GM12878 (cell line): ENCODE data around the gene DOCK2. TPM values are rescaled to one million over a fixed set of nuclear protein-coding genes. Genes with fewer than 3 reads are reported as not detected.

Source experiments
- ATAC-seq: fragments of 200-7000 bp; cut with Tn5 transposase; 3 replicates; pipeline ENCODE4 v1.9.1; 2020; ENCODE audit warnings: mild to moderate bottlenecking, moderate library complexity
- BruUV-seq: library from RNA; stranded (reverse); fragments of 400-500 nt; replicated peaks from 2 replicates; lab custom pipeline; 2021; lab: Mats Ljungman, UMichigan
- CTCF ChIA-PET: fragments of 300-600 bp; sonication (Branson Sonifier 250); formaldehyde crosslinking; extraction: SDS; loops from one replicate; lab custom pipeline; 2021; ENCODE audit warnings: inconsistent platforms; lab: Yijun Ruan, JAX
- POLR2A ChIA-PET: fragments of 350-600 bp; formaldehyde crosslinking; extraction: SDS; loops from one replicate; lab custom pipeline; 2021; ENCODE audit warnings: inconsistent platforms; lab: Charles Lee
- RAD21 ChIA-PET: fragments of 300-600 bp; sonication (Branson Sonifier 250); formaldehyde crosslinking; loops from one replicate; lab custom pipeline; 2023; ENCODE audit warnings: antibody characterized with exemption; ENCODE audit not compliant: unreplicated experiment; lab: Charles Lee
- SMC1A ChIA-PET: fragments of 300-600 bp; sonication (Branson Sonifier 250); formaldehyde crosslinking; loops from one replicate; lab custom pipeline; 2023; ENCODE audit not compliant: unreplicated experiment, uncharacterized antibody; lab: Charles Lee
- DNase-seq: peaks from one replicate; pipeline ENCODE4 v3.0.0-alpha.2; 2011; ENCODE audit warnings: low read depth, low spot score
- FAIRE-seq: peaks from 3 replicates; lab custom pipeline; 2011; peaks lifted over from hg19 to GRCh38; lab: Jason Lieb, UNC
- H2AFZ ChIP-seq: 2 replicates; pipeline ENCODE4 v1.6.0; 2011; ENCODE audit warnings: low read depth, low read length, control low read depth; ENCODE audit not compliant: control insufficient read depth
- H3K27ac ChIP-seq: 2 replicates; pipeline ENCODE4 v1.5.1; 2011; ENCODE audit warnings: control low read depth; ENCODE audit not compliant: control insufficient read depth, insufficient read depth
- H3K27me3 ChIP-seq, 2 experiments: replicated peaks in 1 of 2; 2 replicates each; pipeline versions ENCODE4 v1.6.0 to v1.6.1; 2011; ENCODE audit warnings: low read length in 1 of 2; ENCODE audit not compliant: control insufficient read depth in 2 of 2, insufficient read depth in 2 of 2
- H3K36me3 ChIP-seq, 2 experiments: 2 replicates each; pipeline ENCODE4 v1.5.1; 2011; ENCODE audit warnings: low read length in 1 of 2; ENCODE audit not compliant: control insufficient read depth in 2 of 2, insufficient read depth in 2 of 2
- H3K4me1 ChIP-seq: 2 replicates; pipeline ENCODE4 v1.6.1; 2011; ENCODE audit warnings: mild to moderate bottlenecking, low read length, moderate library complexity, mixed read lengths; ENCODE audit not compliant: control insufficient read depth, insufficient read depth
- H3K4me2 ChIP-seq: 2 replicates; pipeline ENCODE4 v1.6.0; 2011; ENCODE audit warnings: control low read depth; ENCODE audit not compliant: control insufficient read depth, insufficient read depth
- H3K4me3 ChIP-seq: fragments of 200-600 bp; sonication (generic); 2 replicates; pipeline ENCODE4 v1.5.1; 2016
- H3K79me2 ChIP-seq: 2 replicates; pipeline ENCODE4 v1.6.0; 2011; ENCODE audit warnings: low read length; ENCODE audit not compliant: control insufficient read depth, insufficient read depth
- H3K9ac ChIP-seq: 2 replicates; pipeline ENCODE4 v1.8.0; 2011; ENCODE audit warnings: low read length, control low read depth, mixed read lengths; ENCODE audit not compliant: control insufficient read depth, insufficient read depth
- H3K9me3 ChIP-seq: replicated peaks from 3 replicates; pipeline ENCODE4 v1.5.1; 2011; ENCODE audit warnings: mild to moderate bottlenecking, low read length; ENCODE audit not compliant: control insufficient read depth, insufficient read depth
- H4K20me1 ChIP-seq: 2 replicates; pipeline ENCODE4 v1.6.0; 2011; ENCODE audit not compliant: control insufficient read depth, insufficient read depth
- ATF2 ChIP-seq: IDR thresholded peaks from 2 replicates; pipeline ENCODE4 v1.6.1; 2012; ENCODE audit warnings: low read length, inconsistent platforms
- CHD1 ChIP-seq: IDR thresholded peaks from 2 replicates; pipeline ENCODE4 v1.6.1; 2012; ENCODE audit warnings: low read depth, low read length, improper control_type of control experiment
- CREB1 ChIP-seq: IDR thresholded peaks from 2 replicates; pipeline ENCODE4 v1.6.1; 2012; ENCODE audit warnings: low read depth, mild to moderate bottlenecking, inconsistent platforms
- ELK1 ChIP-seq: IDR thresholded peaks from 2 replicates; pipeline ENCODE4 v1.6.1; 2012; ENCODE audit warnings: low read depth, low read length, improper control_type of control experiment
- HSF1 ChIP-seq: fragments of 150-350 bp; IDR thresholded peaks from 2 replicates; pipeline ENCODE4 v1.6.1; 2014; ENCODE audit warnings: mild to moderate bottlenecking, low read depth, low read length
- MTA3 ChIP-seq: IDR thresholded peaks from 2 replicates; pipeline ENCODE4 v1.6.1; 2012; ENCODE audit warnings: low read length, inconsistent platforms, borderline replicate concordance
- NFYB ChIP-seq: IDR thresholded peaks from 2 replicates; pipeline ENCODE4 v1.6.1; 2011; ENCODE audit warnings: low read depth, mild to moderate bottlenecking, low read length, improper control_type of control experiment, moderate library complexity; ENCODE audit not compliant: insufficient read depth
- NR2C1 ChIP-seq: fragments of 450-650 bp; IDR thresholded peaks from 2 replicates; pipeline ENCODE4 v1.6.1; 2017; ENCODE audit warnings: antibody characterized with exemption, mild to moderate bottlenecking, moderate library complexity
- POLR2AphosphoS2 ChIP-seq: IDR thresholded peaks from 2 replicates; pipeline ENCODE4 v1.6.1; 2011; ENCODE audit warnings: low read depth, mild to moderate bottlenecking, low read length, improper control_type of control experiment, moderate library complexity
- POLR2AphosphoS5 ChIP-seq: IDR thresholded peaks from 2 replicates; pipeline ENCODE4 v1.6.1; 2011; ENCODE audit warnings: mild to moderate bottlenecking, low read length, inconsistent platforms
- RB1 ChIP-seq: fragments of 450-650 bp; formaldehyde crosslinking; IDR thresholded peaks from 2 replicates; pipeline ENCODE4 v1.6.1; 2017; ENCODE audit warnings: mild to moderate bottlenecking, borderline replicate concordance
- RELB ChIP-seq: fragments of 450-650 bp; IDR thresholded peaks from 2 replicates; pipeline ENCODE4 v1.6.1; 2017; ENCODE audit warnings: low read depth, mild to moderate bottlenecking, moderate library complexity
- RUNX3 ChIP-seq: IDR thresholded peaks from 2 replicates; pipeline ENCODE4 v1.6.1; 2012; ENCODE audit warnings: low read length, inconsistent platforms
- SIN3A ChIP-seq: IDR thresholded peaks from 2 replicates; pipeline ENCODE4 v1.6.1; 2012; ENCODE audit warnings: low read depth, low read length, improper control_type of control experiment
- SUPT20H ChIP-seq: IDR thresholded peaks from 2 replicates; pipeline ENCODE4 v1.6.1; 2011; ENCODE audit warnings: low read depth, mild to moderate bottlenecking, low read length, moderate library complexity, borderline replicate concordance; ENCODE audit not compliant: control insufficient read depth
- ZBTB40 ChIP-seq: fragments of 450-650 bp; IDR thresholded peaks from 2 replicates; pipeline ENCODE4 v1.6.1; 2016; ENCODE audit warnings: mild to moderate bottlenecking, moderate library complexity, borderline replicate concordance
- WGBS: methylation state at CpG from one replicate; pipeline ENCODE4 v1.1.6; 2016; ENCODE audit warnings: low lambda C conversion rate; ENCODE audit not compliant: insufficient replicate concordance, insufficient coverage; ENCODE audit errors: missing lambda C conversion rate; 5-methylcytosine and 5-hydroxymethylcytosine counted together
- in situ Hi-C: fragments of 300-500 bp; cut with MboI; formaldehyde crosslinking; loops from 9 replicates; pipeline ENCODE4 v1.14.3; 2018; ENCODE audit warnings: mixed read lengths
- intact Hi-C: fragments of 100-400 bp; cut with micrococcal nuclease; formaldehyde crosslinking; loops from one replicate; pipeline ENCODE4 v1.14.2; 2022; ENCODE audit not compliant: unreplicated experiment
- polyA plus RNA-seq, 11 experiments: library from polyadenylated mRNA; depleted of rRNA in 4 of 11; unstranded in 6 of 11; stranded (reverse) in 5 of 11; fragments of >200 nt; fragmentation: Nextera tagmentation in 4 of 11; fragmentation: Illumina TruSeq in 1 of 11; extraction: Ambion mirVana in 4 of 11; extraction: Trizol in 1 of 11; gene quantifications; 1 replicate in 1 of 11; 2 replicates in 10 of 11; pipeline versions ENCODE4 v1.2.1 to v1.2.3, GENCODE V29; 2011 to 2016; ENCODE audit warnings: inconsistent platforms in 2 of 11, missing spikeins in 2 of 11, low read depth in 1 of 11
- total RNA-seq, 4 experiments: library from RNA; depleted of rRNA in 3 of 4; stranded (reverse); fragments of >200 nt in 3 of 4; fragmentation: Illumina TruSeq in 1 of 4; extraction: Trizol in 1 of 4; gene quantifications; 2 replicates each; pipeline versions ENCODE4 v1.2.1 to v1.2.3, GENCODE V29; 2013 to 2021

Gene DOCK2
- total and polyA plus RNA-seq, 10 of the 15 experiments (the other 5 are each of a cell fraction or from before 2014, with no cell fraction given), result 34.2 to 192 (median 118) TPM

GRCh38 chr5:170120576-170120975 is 483.5 kb downstream of the DOCK2 start:
- no peak for DNase-seq
- Histone ChIP-seq H2AFZ (no peak overlapping the region), H4K20me1 (no peaks in the 10 kb centered on the region), H3K27ac (no peak overlapping the region), H3K4me3 (no peak overlapping the region), H3K9ac (no peak overlapping the region), H3K4me2 (no peak overlapping the region), H3K9me3 (peaks cover 2% of the 10 kb centered on the region; the same call in 1 of the 3 replicates), H3K79me2 (no peaks in the 10 kb centered on the region), H3K36me3 (no peaks in the 10 kb centered on the region), H3K4me1 (no peaks in the 10 kb centered on the region), H3K27me3 (peaks cover 0 to 6% of the 10 kb centered on the region in 2 experiments; a peak in 1 of 4 replicates)
- RAD21 ChIA-PET, result no interaction called here
- CTCF ChIA-PET, result no interaction called here
- WGBS, result 66% methylated on average over 2 of the region's 2 CpGs
- intact Hi-C loops, result no loop called here
- SMC1A ChIA-PET, result no interaction called here
- no TSS peak for BruUV-seq
- POLR2A ChIA-PET, result no interaction called here
- no peak for FAIRE-seq
- no peak for ATAC-seq
- in situ Hi-C loops, result no loop called here
- TF ChIP-seq NR2C1 (no peak), CREB1 (no peak), RELB (no peak), ATF2 (no peak), SUPT20H (no peak), NFYB (no peak), ZBTB40 (no peak), RB1 (no peak), SIN3A (no peak), CHD1 (no peak), ELK1 (no peak), RUNX3 (no peak), MTA3 (no peak), POLR2AphosphoS2 (no peak), POLR2AphosphoS5 (no peak), HSF1 (no peak)
